Tibial nerve (tissue), 4 donors: ENCODE results near the gene FAM83E. TPM values are rescaled to one million over a fixed set of nuclear protein-coding genes. Genes with fewer than 3 reads are reported as not detected.

Experiments
- DNase-seq, 2 donors: peaks; one replicate each; pipeline ENCODE4 v3.0.0-alpha.2; 2019; ENCODE audit warnings: low spot score in 2 of 2
- H3K27ac ChIP-seq, 4 donors: fragments of 200-600 bp; sonication (generic) in 3 of 4; one replicate each; pipeline ENCODE4 v1.5.1; 2017 to 2019; ENCODE audit warnings: mild to moderate bottlenecking in 1 of 4
- H3K27me3 ChIP-seq, 2 donors: fragments of 200-600 bp; sonication (generic) in 1 of 2; one replicate each; pipeline versions ENCODE4 v1.5.1 to v1.6.0; 2017 to 2019
- H3K36me3 ChIP-seq, 3 donors: fragments of 200-600 bp; sonication (generic); one replicate each; pipeline ENCODE4 v1.5.1; 2018 to 2019
- H3K4me1 ChIP-seq, 4 donors: fragments of 200-600 bp; sonication (generic) in 3 of 4; one replicate each; pipeline ENCODE4 v1.5.1; 2017 to 2019
- H3K4me3 ChIP-seq, 4 donors: fragments of 200-600 bp; sonication (generic) in 3 of 4; one replicate each; pipeline ENCODE4 v1.5.1; 2017 to 2019; ENCODE audit warnings: mild to moderate bottlenecking in 1 of 4, moderate library complexity in 1 of 4
- H3K9me3 ChIP-seq, 4 donors: fragments of 200-600 bp; sonication (generic) in 3 of 4; one replicate each; pipeline ENCODE4 v1.5.1; 2017 to 2019
- CTCF ChIP-seq, 5 experiments: fragments of 200-600 bp in 3 of 5; fragments of 450-650 bp in 2 of 5; sonication (generic) in 3 of 5; IDR thresholded peaks; one replicate each; pipeline ENCODE4 v1.5.1; 2016 to 2019; ENCODE audit warnings: antibody characterized with exemption in 5 of 5, mild to moderate bottlenecking in 3 of 5, moderate library complexity in 2 of 5
- EP300 ChIP-seq, 2 donors: sonication (generic); formaldehyde crosslinking; IDR thresholded peaks; one replicate each; pipeline ENCODE4 v1.6.1; 2017; ENCODE audit warnings: antibody characterized with exemption in 2 of 2, mild to moderate bottlenecking in 1 of 2
- POLR2A ChIP-seq, 2 donors: fragments of 450-650 bp; IDR thresholded peaks; one replicate each; pipeline ENCODE4 v1.6.1; 2017; ENCODE audit warnings: antibody characterized with exemption in 2 of 2, mild to moderate bottlenecking in 2 of 2, moderate library complexity in 2 of 2
- WGBS, 2 donors: methylation state at CpG; one replicate each; pipeline ENCODE4 v1.1.5; 2018; 5-methylcytosine and 5-hydroxymethylcytosine counted together
- total RNA-seq, 4 donors: library from RNA; depleted of rRNA; stranded (reverse); fragments of >200 nt; gene quantifications; one replicate each; pipeline ENCODE4 v1.1.0, GENCODE V29; 2016

The FAM83E gene
- total RNA-seq, 4 donors from 2014 or later, result not detected

GRCh38 chr19:48565090-48565489, 49.8 kb downstream of the FAM83E start:
- H3K27ac ChIP-seq, result no peak overlapping the region
- H3K36me3 ChIP-seq, result no peaks in the 10 kb centered on the region
- TF ChIP-seq POLR2A (IDR thresholded peaks at IDR 0.05), result no peak
- TF ChIP-seq EP300 (IDR thresholded peaks at IDR 0.05), result no peak
- no peak for TF ChIP-seq CTCF (IDR thresholded peaks at IDR 0.05)
- H3K4me1 ChIP-seq, result peaks cover 0 to 7% (median 0%) of the 10 kb centered on the region in 4 donors
- H3K9me3 ChIP-seq, result no peaks in the 10 kb centered on the region
- WGBS, 2 donors, result 75 to 80% methylated on average over 7 of the region's 7 CpGs
- H3K4me3 ChIP-seq, result no peak overlapping the region
- no peak for DNase-seq
- H3K27me3 ChIP-seq, result peaks cover 0 to 33% of the 10 kb centered on the region in 2 donors

Other genes starting within 250 kb of the FAM83E start
- 10 to 100 TPM; 51.3 to 78.6 (median 65.8) TPM for gene KDELR1, start 223.5 kb downstream of the FAM83E start, total RNA-seq
- under 1 TPM; 0.42 to 0.90 (median 0.51) TPM for gene GRIN2D, start 221.4 kb downstream of the FAM83E start, total RNA-seq
- 10 to 100 TPM; 15.1 to 33.1 (median 29.7) TPM for gene GRWD1, start 169.1 kb downstream of the FAM83E start, total RNA-seq
- gene KCNJ14, start 159.5 kb downstream of the FAM83E start, total RNA-seq, result 1 to 10 TPM in 2 of 4 donors, under 1 TPM in 2; 0.44 to 4.1 (median 1.5) TPM
- 100 to 1,000 TPM in 1 of 4 donors, 10 to 100 TPM in 3; 56.7 to 114 (median 65.1) TPM for gene CYTH2, start 145.7 kb downstream of the FAM83E start, total RNA-seq
- 1 to 10 TPM in 1 of 4 donors, under 1 TPM in 2, not detected in 1; under 0.01 to 1.8 (median 0.59) TPM for gene LMTK3, start 103.2 kb downstream of the FAM83E start, total RNA-seq
- not detected for gene SULT2B1, start 62.9 kb downstream of the FAM83E start, total RNA-seq
- gene SPACA4, start 8.3 kb downstream of the FAM83E start, total RNA-seq, result not detected
- 1,000 to 10,000 TPM; 2,253 to 3,141 (median 2,490) TPM for gene RPL18, start 4.1 kb upstream of the FAM83E start, total RNA-seq
- 10 to 100 TPM; 28.0 to 34.7 (median 30.1) TPM for gene SPHK2, start 4.4 kb upstream of the FAM83E start, total RNA-seq
- gene DBP, start 22.3 kb upstream of the FAM83E start, total RNA-seq, result 10 to 100 TPM in 2 of 4 donors, 1 to 10 TPM in 2; 2.4 to 20.1 (median 10.1) TPM
- 1 to 10 TPM; 3.1 to 5.4 (median 4.0) TPM for gene CA11, start 31.1 kb upstream of the FAM83E start, total RNA-seq
- gene NTN5, start 57.9 kb upstream of the FAM83E start, total RNA-seq, result 1 to 10 TPM in 3 of 4 donors, under 1 TPM in 1; 0.78 to 6.9 (median 2.2) TPM
- gene FUT2, start 80.9 kb upstream of the FAM83E start, total RNA-seq, result under 1 TPM in 1 of 4 donors, not detected in 3; 0.44 TPM
- 1 to 10 TPM; 2.7 to 7.2 (median 5.9) TPM for gene MAMSTR, start 104.6 kb upstream of the FAM83E start, total RNA-seq
- gene RASIP1, start 125.5 kb upstream of the FAM83E start, total RNA-seq, result 10 to 100 TPM; 12.3 to 23.3 (median 19.8) TPM
- gene IZUMO1, start 131.8 kb upstream of the FAM83E start, total RNA-seq, result under 1 TPM in 2 of 4 donors, not detected in 2; 0.21 to 0.30 TPM
- 1 to 10 TPM in 3 of 4 donors, under 1 TPM in 1; 0.98 to 4.2 (median 2.4) TPM for gene FUT1, start 137.6 kb upstream of the FAM83E start, total RNA-seq
- not detected for gene FGF21, start 140.4 kb upstream of the FAM83E start, total RNA-seq
- 100 to 1,000 TPM in 1 of 4 donors, 10 to 100 TPM in 3; 75.8 to 108 (median 88.3) TPM for gene BCAT2, start 196.0 kb upstream of the FAM83E start, total RNA-seq
- 10 to 100 TPM; 20.1 to 34.5 (median 26.3) TPM for gene HSD17B14, start 221.4 kb upstream of the FAM83E start, total RNA-seq